HG02798 (cell line): ENCODE data around the gene CAPN3.

Experiments used
- ATAC-seq: cut with Tn5 transposase; IDR thresholded peaks from one replicate; pipeline ENCODE4 v1.9.1; 2021; ENCODE audit warnings: mild to moderate bottlenecking; ENCODE audit not compliant: unreplicated experiment, poor library complexity

Gene CAPN3

GRCh38 chr15:42354824-42355223 is 4.5 kb upstream of the CAPN3 start:
- no peak for ATAC-seq

GRCh38 chr15:42355291-42355690 is 4.0 kb upstream of the CAPN3 start:
- ATAC-seq = no peak

- ATAC-seq = no peak
Observed at GRCh38 chr15:42356851-42357250, 2.5 kb upstream of the CAPN3 start.

- no peak for ATAC-seq
Observed at GRCh38 chr15:42358141-42358540, 1.2 kb upstream of the CAPN3 start.

GRCh38 chr15:42359985-42360384 is 684 bp downstream of the CAPN3 start:
- ATAC-seq = no peak

DNA sequence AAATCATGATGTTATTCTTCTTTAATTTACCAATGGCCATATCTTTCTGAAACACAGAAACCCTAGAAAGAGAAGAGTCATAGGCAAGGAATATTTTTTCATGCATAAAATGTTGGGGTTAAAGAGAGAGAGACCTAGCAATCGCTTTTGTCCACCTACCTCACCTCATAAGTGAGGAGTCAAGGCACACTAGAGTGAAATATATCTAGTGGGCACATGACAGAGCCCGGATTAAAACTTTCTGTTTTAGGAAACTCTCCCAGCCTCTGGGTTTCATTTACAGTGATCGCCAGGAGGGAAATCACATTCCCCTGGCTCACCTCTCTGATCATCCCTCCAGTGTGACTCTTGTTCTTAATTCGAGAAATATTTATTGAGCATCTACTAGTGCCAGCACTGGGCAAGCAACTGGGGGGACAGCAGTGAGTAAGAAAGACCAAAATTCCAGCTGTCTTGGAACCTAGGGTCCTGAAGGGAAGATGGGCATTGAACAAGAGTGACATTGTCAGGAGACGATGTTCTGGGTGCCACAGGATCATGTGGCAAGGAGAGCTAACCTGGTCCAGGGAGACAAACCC is 1.3 kb downstream of the CAPN3 start:
- ATAC-seq = no peak

GRCh38 chr15:42363487-42363886 is 4.2 kb downstream of the CAPN3 start:
- no peak for ATAC-seq

- no peak for ATAC-seq
Observed at GRCh38 chr15:42363942-42364341, 4.6 kb downstream of the CAPN3 start.

DNA sequence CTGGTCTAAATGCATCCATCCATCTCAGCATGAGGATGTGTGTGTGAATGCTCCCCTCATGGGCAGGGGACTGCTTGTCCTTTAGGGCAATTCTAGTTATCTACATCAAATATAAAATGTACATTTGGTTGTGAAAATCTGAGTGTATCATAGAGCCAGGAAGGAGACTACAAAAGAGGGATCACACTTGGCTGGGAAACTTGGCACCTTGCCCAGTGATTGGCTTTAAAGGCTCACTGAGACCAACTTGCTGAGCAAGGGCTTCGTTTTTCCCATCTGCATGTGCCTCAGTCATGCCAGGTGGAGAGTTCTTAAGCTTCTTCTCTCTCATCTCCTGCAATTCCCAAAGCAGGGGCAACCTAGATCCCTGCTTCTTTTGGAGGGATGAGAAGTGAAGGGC is 5.2 kb downstream of the CAPN3 start:
- no peak for ATAC-seq

- ATAC-seq = no peak
Observed at GRCh38 chr15:42365921-42366550, 6.7 kb downstream of the CAPN3 start.

DNA sequence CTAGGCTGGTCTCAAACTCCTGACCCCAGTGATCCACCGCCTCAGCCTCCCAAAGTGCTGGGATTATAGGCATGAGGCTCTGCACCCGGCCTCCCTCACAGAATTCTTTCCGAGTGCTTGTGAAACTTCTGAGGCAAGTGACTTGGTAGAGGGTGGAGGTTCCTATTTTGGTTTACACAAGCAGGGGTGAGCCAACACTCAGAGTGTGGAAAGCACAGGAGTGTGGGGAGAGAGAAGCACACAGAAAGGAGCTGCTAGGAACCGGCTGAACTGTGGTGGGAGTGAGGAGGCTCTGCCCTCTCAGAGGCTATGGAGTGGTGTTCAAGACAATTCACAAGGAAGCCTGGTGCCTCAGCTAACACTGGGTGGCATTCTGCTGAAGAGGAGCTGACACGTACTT is 7.7 kb downstream of the CAPN3 start:
- ATAC-seq = no peak

GRCh38 chr15:42368096-42368495 is 8.8 kb downstream of the CAPN3 start:
- no peak for ATAC-seq

GRCh38 chr15:42371096-42371495 is 11.8 kb downstream of the CAPN3 start:
- ATAC-seq = no peak

- ATAC-seq = no peak
Observed at GRCh38 chr15:42373274-42373673, 14.0 kb downstream of the CAPN3 start.

DNA sequence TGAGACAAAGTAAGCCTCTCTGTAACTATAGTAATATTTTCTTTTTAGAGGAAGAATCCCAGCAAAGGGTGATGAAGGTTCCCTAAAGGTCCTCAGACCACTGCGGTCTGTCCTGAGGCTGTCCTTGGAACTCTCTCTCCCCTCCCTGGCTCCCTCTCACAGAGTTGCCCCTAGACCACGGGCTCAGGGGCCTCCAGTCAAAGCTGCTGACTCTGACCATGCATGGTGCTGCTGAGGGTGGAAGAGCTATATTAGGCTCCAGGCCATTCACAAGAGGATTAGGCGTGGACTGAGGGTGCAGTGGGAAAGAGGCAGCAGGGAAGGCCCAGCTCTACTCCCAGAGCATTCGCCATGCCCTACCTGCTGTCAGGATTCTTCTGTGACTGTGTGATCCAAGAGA is 14.6 kb downstream of the CAPN3 start:
- no peak for ATAC-seq

DNA sequence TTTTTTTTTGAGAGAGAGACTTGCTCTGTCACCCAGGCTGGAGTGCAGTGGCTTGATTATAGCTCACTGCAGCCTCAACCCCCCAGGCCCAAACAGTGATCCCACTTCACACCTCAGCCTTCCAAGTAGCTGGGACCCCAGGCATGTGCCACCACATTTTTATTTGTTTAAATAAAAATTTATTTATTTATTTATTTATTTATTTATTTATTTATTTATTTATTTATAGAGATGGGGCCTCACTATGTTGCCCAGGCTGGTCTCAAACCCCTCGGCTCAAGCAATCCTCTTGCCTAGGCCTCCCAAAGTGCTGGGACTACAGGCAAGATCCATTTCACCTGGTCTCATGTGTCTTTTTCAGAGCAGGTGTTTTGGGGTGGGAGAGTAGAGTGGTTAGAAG is 15.5 kb downstream of the CAPN3 start:
- no peak for ATAC-seq

GRCh38 chr15:42375252-42375651 is 16.0 kb downstream of the CAPN3 start:
- ATAC-seq = no peak

DNA sequence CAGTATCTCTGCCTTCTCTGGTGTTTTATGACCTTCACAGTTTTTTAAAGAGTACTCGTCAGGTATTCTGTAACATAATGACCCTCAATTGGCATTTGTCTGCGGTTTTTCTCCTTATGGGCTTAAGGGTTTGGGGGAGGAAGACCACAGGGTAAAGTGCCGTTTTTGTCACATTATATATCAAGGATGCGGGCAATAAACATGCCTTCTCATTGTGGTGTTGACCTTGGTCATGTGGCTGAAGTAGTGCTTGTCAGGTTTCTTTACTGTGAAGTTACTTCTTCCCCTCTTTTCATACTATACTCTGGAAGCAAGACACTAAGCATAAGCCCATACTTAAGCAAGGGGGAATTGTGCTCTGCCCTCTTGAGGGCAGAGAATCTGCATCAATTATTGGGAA is 16.6 kb downstream of the CAPN3 start:
- ATAC-seq = no peak

DNA sequence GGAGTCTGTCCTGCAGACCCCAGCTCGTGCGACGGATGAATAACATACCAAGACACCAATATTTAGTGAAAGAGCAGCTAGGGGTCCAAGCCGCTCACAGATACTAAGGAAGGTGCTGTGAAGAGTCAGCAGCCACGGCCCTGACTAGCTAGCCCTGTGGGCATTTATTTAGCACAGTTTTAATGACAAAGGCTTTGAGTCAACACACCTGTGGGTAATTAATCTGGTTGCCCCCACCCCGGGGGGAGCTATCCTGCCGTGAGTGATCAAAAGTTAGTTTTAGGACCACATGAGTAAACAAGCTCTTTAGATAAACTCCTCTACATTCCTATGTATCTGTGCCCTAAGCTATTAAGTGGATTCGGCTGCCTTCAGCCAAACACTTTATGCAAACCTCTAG is 18.7 kb downstream of the CAPN3 start:
- ATAC-seq = no peak

GRCh38 chr15:42384597-42384996 is 25.3 kb downstream of the CAPN3 start:
- ATAC-seq = no peak

DNA sequence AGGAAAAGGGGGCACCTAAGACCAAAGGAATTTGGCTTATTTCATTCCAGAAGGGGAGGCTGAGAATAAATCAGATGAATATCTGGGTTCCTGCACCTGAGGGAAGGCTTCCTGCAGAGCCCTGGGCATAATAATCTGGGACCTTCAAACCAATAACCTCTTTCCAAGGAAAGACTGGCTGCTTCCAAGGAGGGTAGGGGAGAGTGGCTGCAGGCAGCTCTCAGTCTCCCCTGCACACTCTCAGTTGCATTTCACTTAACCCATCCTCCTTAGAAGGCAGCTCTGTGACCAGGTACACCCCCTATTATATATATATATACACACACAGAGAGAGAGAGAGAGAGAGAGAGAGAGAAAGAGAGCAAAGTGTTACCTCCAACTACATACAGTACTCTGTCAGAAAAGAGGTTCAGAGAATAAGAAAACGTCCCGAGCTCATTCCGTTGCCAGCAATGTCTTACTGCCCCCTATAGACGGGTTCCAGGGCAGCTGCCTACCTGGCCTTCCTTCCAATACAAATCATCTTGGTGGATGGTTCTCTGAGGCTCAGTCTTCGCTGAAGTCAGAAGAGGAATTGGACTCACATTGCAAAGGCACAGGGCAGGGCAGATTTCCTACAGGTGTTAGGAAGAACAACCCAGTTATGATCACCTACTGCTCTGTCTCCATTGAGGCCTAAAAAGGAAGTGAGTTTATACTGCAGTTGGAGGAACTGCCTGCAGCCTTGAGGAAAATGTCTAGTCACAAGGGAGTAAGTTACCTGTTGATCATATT is 26.1 kb downstream of the CAPN3 start:
- ATAC-seq = no peak
